ENCODE results near the gene CLDN24.

DNA sequence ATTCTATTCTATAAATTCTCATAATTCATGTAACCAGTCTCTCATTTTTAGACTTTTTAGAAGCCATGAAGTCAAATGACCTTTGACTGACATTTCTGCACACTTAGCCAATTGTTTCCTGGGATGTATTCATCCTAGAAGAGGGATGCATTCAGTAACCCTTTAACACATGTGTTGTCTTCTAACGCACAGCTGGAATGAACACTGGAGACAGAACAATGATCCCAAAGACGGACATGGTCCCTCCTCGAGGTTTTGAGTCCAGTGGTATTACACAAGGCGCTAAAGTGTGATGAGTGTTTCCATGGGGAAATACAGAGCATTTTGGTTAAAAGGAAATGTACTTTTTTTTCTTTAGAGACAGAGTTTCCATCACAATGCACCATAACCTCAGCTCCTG, 39.8 kb upstream of the CLDN24 start:
- TF ChIP-seq, protein P1, sequence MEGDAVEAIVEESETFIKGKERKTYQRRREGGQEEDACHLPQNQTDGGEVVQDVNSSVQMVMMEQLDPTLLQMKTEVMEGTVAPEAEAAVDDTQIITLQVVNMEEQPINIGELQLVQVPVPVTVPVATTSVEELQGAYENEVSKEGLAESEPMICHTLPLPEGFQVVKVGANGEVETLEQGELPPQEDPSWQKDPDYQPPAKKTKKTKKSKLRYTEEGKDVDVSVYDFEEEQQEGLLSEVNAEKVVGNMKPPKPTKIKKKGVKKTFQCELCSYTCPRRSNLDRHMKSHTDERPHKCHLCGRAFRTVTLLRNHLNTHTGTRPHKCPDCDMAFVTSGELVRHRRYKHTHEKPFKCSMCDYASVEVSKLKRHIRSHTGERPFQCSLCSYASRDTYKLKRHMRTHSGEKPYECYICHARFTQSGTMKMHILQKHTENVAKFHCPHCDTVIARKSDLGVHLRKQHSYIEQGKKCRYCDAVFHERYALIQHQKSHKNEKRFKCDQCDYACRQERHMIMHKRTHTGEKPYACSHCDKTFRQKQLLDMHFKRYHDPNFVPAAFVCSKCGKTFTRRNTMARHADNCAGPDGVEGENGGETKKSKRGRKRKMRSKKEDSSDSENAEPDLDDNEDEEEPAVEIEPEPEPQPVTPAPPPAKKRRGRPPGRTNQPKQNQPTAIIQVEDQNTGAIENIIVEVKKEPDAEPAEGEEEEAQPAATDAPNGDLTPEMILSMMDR (IDR thresholded peaks at IDR 0.05): no peak
- TF ChIP-seq CREM (CRISPR knock-in tag; IDR thresholded peaks at IDR 0.05) (no peak), CBFB (CRISPR knock-in tag; IDR thresholded peaks at IDR 0.05; ENCODE audit: low read depth) (no peak), NFE2L1 (CRISPR knock-in tag; IDR thresholded peaks at IDR 0.05) (no peak), NFYB (CRISPR knock-in tag; conservative IDR thresholded peaks at IDR 0.05; ENCODE audit: low read depth) (no peak), EMX1 (CRISPR knock-in tag; IDR thresholded peaks at IDR 0.05) (no peak), ZNF138 (CRISPR knock-in tag; conservative IDR thresholded peaks at IDR 0.05) (no peak), ZNF121 (CRISPR knock-in tag; IDR thresholded peaks at IDR 0.05) (no peak)
- TF ChIP-seq, protein P2, sequence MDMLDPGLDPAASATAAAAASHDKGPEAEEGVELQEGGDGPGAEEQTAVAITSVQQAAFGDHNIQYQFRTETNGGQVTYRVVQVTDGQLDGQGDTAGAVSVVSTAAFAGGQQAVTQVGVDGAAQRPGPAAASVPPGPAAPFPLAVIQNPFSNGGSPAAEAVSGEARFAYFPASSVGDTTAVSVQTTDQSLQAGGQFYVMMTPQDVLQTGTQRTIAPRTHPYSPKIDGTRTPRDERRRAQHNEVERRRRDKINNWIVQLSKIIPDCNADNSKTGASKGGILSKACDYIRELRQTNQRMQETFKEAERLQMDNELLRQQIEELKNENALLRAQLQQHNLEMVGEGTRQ (CRISPR knock-in tag; IDR thresholded peaks at IDR 0.05): no peak
- TF ChIP-seq, protein P3, sequence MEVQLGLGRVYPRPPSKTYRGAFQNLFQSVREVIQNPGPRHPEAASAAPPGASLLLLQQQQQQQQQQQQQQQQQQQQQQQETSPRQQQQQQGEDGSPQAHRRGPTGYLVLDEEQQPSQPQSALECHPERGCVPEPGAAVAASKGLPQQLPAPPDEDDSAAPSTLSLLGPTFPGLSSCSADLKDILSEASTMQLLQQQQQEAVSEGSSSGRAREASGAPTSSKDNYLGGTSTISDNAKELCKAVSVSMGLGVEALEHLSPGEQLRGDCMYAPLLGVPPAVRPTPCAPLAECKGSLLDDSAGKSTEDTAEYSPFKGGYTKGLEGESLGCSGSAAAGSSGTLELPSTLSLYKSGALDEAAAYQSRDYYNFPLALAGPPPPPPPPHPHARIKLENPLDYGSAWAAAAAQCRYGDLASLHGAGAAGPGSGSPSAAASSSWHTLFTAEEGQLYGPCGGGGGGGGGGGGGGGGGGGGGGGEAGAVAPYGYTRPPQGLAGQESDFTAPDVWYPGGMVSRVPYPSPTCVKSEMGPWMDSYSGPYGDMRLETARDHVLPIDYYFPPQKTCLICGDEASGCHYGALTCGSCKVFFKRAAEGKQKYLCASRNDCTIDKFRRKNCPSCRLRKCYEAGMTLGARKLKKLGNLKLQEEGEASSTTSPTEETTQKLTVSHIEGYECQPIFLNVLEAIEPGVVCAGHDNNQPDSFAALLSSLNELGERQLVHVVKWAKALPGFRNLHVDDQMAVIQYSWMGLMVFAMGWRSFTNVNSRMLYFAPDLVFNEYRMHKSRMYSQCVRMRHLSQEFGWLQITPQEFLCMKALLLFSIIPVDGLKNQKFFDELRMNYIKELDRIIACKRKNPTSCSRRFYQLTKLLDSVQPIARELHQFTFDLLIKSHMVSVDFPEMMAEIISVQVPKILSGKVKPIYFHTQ (CRISPR knock-in tag; IDR thresholded peaks at IDR 0.05): no peak
- TF ChIP-seq, protein P4, sequence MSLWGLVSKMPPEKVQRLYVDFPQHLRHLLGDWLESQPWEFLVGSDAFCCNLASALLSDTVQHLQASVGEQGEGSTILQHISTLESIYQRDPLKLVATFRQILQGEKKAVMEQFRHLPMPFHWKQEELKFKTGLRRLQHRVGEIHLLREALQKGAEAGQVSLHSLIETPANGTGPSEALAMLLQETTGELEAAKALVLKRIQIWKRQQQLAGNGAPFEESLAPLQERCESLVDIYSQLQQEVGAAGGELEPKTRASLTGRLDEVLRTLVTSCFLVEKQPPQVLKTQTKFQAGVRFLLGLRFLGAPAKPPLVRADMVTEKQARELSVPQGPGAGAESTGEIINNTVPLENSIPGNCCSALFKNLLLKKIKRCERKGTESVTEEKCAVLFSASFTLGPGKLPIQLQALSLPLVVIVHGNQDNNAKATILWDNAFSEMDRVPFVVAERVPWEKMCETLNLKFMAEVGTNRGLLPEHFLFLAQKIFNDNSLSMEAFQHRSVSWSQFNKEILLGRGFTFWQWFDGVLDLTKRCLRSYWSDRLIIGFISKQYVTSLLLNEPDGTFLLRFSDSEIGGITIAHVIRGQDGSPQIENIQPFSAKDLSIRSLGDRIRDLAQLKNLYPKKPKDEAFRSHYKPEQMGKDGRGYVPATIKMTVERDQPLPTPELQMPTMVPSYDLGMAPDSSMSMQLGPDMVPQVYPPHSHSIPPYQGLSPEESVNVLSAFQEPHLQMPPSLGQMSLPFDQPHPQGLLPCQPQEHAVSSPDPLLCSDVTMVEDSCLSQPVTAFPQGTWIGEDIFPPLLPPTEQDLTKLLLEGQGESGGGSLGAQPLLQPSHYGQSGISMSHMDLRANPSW (CRISPR knock-in tag; conservative IDR thresholded peaks at IDR 0.05; ENCODE audit: low read depth): no peak
